GM18909 (cell line): ENCODE results near the gene KRT26.
"Not testable (repeated sequence)": the region's sequence is repeated elsewhere in the genome, so short reads cannot be mapped to it uniquely, and the experiment has no call there.

ENCODE experiments used
- ATAC-seq: cut with Tn5 transposase; IDR thresholded peaks from one replicate; pipeline ENCODE4 v1.9.1; 2021; ENCODE audit warnings: mild to moderate bottlenecking; ENCODE audit not compliant: unreplicated experiment, poor library complexity

The KRT26 gene, protein sequence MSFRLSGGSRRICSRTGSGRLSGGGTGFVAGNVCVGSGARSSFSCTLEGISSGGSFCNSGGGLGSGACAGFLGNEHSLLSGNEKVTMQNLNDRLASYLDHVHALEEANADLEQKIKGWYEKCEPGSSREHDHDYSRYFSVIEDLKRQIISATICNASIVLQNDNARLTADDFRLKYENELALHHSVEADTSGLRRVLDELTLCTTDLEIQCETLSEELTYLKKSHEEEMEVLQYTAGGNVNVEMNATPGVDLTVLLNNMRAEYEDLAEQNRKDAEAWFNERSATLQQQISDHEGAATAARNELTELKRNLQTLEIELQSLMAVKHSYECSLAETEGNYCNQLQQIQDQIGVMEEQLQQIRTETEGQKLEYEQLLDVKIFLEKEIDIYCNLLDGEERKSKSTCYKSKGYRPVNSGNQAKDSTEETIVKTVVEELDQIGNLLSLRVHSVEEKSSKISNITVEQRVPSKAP

DNA sequence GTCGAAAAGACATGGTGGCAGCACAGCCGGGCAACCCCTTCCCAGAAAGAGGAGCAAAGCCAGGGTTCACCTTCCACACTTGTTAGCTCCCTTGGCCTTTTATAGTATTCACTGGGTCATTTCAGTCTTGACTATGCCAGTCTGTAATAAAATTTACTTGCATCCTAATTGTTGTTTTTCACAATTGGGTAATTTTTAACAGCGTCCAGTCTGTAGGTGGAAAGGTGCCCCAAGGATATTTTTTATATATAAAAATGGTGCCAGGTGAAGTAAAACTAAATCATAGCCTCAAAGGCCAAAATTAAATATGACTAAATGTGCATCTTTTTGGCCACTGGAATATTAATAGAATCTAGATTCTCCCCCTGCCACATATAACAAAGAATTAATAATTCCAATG lies at the start of gene KRT26:
Gene KRT26 (minus strand): TSS at position 101 of the 400 bp plus-strand sequence. CDS start 88 bp downstream, at position 13.
- no peak for ATAC-seq

DNA sequence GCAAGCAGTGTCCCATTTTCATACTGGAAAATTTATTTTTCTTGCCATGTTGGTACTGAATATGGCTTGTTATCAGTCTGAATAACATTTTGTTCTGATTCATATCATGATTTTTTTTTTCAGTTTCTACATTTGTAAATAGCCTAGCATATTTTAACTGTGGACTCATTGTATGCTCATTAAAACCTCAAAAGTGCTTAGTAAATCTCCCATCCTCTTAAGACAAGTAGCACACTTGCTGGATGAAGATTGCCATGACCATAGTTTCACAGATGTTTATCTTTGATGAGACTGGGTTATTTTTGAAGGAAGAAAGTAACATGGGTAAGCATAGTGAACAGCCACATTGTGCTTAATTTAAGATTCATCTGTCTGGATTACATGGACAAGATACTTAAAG lies 49.5 kb upstream of the KRT26 start:
- ATAC-seq: no peak

DNA sequence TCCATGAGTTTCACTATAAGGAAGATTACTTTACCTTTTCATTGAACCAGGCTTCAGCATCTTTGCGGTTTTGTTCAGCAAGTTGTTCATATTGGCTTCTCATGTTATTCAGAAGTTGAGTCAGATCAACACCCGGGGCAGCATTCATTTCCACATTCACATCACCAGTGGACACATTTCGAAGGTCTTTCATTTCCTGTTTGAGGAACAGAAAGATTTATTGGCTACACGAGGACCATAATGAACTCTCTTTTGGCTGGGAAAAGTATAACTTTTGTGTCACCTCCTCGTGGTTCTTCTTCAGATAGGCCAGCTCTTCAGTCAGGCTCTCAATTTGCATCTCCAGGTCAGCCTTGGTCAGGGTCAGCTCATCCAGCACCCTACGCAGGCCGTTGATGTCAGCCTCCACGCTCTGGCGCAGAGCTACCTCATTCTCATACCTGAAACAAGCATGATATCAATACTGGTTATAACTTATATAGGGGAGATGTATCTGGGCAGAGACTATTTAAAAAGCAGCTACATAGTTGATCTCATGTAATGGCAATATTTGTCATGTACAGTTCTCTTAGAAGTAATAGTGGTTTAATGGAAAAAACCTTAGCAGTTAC lies 48.3 kb upstream of the KRT26 start:
- ATAC-seq: no peak

DNA sequence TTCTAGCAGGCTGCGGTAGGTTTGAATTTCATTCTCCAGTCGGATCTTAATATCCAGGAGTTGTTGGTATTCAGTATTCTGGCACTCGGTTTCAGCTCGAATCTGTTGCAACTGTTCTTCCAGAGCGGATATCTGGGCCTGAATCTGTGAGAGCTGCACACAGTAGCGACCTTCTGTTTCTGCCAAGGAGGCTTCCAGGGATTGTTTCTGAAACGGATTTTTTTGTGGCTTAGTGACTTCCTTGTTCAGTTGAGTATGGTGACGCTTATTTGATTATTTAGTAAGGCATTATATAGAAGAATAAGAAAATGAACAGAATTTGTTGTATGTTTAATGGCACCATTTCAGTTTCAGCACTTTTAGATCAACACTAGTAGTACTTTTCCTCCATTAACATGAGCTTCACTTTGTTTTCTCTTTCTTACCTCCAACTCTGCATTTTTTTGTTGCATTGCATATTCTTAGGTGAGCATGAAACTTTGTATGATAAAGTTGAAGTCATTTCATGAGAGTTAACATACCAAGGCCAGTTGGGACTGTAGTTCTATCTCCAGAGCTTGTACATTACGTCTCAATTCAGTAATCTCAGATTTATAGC lies 47.6 kb upstream of the KRT26 start:
- no peak for ATAC-seq

DNA sequence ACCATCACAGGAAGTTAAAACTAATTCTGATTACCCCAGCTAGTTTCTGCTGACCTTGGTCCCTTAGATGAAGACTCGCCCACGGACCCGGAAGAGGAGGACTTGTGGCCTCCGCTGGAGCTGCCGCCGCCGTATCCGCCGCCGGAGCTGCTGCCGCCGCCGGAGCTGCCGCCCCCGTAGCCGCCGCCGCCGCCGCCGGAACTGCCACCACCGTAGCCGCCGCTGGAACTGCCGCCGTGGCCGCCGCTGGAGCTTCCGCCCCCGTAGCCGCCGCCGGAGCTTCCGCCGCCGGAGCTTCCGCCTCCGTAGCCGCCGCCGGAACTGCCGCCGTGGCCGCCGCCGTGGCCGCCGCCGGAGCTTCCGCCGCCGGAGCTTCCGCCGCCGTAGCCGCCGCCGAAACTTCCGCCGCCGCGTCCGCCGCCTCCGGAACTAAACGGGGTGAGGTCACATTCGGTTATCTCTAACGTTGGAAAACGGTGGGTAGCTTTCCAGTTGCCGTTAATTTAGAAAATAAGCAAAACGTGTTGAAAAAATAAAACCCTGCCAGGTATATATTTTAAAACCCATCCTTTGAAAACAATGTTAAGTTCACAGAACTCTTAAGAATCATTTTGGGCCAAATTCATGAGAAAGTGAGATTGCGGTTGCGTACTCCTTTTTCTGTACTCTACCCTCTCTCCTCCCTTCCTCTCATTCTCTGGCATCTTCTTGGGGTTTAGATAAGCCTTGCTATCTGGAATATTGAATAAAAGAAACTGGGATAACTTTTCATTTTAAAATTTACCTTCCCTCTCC lies 46.9 kb upstream of the KRT26 start:
- peak; percentile 76 for ATAC-seq

DNA sequence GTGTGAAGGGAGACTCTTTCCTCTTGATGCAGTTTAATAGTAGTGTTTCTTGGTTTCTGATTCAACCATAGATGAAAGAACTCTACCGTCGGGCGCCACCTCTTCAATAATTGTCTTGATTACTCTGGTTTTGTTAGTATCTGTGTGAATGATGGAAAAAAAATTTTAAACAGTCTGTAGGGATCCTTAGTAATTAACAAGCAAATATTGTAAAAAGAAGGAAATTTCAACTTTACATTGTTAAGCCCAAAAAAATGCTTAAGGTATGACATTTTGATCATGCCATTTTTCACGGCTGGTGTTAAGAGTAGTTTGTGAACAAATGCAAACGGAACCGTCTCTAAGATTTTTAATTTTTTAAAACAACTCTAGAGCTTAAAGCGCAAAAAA lies 46.3 kb upstream of the KRT26 start:
- no peak for ATAC-seq

DNA sequence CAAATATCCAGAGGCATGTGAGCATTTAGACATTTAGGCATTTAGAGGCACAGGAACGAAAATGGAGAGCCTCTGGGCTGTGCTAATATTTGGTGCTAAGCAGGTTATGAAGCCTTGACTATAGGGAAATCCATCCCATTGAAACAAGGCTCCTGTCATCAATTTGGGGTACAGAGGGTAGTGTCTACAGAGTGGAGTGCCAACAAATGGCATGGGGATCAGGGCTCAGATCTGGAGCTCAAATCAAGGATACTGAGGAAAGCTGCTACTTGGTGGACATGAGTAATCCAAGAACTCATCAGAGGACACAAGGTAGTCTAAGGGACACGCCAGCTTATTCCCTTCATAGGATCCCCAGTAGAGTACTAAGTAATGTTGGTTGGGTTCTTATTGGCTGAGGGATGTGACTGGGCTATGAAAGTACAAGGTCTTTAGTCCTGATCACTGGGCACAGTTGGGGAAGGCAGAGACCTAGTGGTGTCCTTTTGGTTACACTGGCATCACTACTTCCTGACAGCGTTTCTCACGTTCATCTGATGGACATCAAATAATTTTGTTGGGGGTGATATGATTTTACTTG lies 45.2 kb upstream of the KRT26 start:
- ATAC-seq: no peak

DNA sequence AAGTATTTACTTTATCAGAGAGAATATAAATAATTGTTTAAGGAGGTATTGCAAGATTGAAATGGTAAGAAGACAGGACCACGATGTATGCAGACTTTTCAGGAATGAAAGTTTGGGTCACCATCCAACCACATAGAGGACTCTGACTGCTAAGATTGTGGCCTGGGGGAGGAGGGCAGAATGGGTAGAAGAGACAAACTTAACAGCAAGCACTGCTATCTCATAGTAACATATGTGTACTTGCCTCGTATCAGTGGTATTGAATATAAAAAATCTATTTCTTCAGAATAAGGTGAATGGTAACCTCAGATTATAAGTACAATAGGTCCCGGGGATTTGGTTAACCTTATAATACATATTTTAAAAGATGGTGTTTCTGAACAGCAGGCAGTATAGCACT lies 44.6 kb upstream of the KRT26 start:
- no peak for ATAC-seq

DNA sequence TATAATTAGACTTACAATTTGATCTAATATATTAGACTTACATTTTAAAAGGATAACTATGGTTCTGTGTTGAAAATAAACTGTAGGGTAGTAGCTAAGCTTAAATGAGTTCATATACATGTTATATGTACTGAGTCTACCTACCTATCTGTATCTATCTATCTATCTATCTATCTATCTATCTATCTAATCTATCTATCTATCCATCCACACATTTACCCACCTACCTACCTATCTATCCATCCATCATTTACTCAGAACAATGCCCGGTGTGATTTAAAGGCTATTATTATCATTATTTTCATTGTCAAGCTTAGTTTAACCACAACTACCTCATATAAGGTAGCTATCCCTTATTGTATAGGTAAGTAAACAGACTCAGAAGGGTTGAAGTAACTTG lies 43.4 kb upstream of the KRT26 start:
- ATAC-seq: no peak

DNA sequence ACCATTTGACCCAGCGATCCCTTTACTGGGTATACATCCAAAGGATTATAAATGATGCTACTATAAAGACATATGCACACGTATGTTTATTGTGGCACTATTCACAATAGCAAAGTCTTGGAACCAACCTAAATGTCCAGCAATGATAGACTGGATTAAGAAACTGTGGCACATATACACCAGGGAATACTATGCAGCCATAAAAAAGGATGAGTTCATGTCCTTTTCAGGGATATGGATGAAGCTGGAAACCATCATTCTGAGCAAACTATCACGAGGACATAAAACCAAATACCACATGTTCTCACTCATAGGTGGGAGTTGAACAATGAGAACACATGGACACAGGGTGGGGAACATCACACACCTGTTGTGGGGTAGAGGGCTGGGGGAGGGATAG lies 42.7 kb upstream of the KRT26 start:
- ATAC-seq: not testable (repeated sequence)

DNA sequence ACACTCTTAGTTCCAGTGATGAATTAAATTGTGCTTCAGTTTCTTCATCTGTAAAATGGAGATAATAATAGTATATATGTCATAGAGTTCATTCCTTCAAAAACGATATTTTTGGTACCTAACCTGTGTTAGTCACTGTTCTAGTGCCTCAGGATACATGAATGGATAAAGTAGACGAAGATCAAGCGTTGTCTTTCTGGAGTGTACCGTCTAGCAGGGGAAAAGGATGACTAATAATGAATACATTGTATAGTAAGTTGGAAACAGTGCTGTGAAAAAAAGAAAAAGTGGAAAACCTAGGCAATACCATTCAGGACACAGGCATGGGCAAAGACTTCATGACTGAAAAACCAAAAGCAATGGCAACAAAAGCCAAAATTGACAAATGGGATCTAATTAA lies 41.8 kb upstream of the KRT26 start:
- no peak for ATAC-seq

DNA sequence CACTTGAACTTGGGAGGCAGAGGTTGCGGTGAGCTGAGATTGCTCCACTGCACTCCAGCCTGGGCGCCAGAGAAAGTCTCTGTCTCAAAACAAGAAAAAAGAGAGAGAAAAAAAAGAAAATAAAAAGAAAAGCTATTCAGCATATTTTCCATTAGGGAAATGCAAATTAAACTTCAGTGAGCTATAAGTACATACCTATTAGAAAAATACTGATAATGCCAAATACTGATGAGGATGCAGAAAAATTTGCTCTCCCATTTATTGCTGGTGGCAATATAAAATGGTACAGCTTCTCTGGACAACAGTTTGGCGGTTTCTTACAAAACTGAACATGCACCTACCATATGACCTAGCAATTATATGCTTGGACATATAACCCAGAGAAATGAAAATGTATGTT lies 40.6 kb upstream of the KRT26 start:
- ATAC-seq: no peak

DNA sequence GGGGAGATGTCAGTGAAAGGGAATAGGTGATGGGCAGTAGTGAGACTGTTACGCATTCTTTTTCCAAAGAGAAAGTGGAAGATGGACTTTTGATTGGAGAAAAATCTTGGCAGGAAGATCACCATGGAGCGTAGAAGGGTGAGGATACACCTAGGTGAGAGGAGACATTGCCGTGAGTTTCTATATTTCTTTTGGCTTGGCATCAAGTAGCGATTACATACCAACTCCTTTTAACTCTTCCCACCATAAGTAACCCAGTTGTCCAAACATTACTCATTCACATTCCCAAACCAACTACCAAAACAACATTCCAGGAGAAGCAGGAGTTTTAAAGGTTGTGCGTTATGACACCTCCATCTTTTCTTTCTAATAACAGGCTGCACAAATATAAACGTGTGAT lies 38.5 kb upstream of the KRT26 start:
- ATAC-seq: no peak

DNA sequence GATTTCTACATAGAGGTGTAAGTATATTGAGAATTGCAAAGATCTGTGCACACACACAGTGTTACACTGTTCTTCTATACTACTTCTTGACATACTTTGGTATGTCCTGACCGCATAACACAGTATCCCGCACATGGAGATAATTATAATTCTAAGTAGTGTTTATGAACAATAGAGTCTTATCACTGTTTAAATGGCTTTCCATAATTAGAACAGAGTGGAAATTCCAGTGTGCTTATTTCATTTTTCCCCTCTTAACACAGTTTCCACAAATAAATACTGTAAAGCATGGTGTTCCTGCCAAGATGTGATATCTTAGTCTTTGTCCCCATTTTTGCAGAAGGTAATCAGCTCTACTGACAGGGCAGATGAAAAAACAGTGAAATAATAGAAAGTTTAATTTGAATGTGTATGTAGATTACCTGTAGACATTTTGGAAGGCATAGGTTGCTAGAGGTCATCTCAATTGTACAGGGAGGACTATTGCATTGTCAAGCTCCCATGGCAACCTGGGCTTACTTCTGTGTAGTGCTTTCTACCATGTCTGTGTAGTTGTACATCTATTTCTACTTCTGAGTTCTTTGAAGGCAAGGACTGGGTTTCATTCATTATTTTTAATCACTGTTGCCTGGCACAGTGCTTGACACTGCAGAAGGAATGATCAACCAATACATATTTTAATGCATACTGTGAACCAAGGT lies 37.9 kb upstream of the KRT26 start:
- no peak for ATAC-seq

DNA sequence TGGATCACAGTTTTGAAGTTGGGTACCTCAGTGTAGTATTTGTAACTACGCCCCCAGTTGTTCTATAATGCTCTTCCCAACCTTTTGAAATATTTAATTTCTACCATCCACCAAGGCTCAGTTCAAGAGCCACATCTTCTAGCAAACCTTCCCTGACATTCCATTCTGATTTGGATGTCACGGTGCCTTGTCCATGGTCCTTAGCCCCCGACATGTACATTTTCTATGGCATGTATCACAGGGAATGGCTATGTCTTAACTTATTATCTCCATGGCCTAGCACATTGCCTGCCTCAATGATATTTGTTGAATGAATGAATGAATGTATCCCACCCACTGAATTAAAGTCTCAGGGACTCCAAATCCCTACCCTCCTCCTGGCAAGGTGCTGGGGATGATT lies 34.1 kb upstream of the KRT26 start:
- ATAC-seq: no peak

DNA sequence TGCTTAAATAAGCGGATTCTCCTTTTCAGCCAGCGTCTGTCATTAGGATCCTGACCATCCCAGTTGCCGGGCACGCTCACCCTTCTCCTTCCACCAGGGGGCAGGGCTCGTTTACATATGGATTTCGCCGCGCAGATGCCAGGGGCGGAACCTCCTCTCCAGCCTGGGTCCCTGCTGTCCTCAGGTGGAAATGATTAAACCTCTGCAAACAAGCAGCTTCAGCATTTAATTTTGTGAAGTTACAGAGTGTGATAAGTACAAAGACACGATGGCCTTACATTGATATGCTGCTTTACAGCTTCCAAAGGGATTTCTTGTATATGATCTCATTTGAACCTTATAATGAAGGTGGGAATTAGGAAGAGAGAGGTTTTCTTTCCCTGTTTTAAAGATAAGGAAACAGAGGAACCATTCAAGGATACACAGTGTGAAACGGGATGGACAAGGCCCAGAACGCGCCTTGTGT lies 31.6 kb upstream of the KRT26 start:
- no peak for ATAC-seq

DNA sequence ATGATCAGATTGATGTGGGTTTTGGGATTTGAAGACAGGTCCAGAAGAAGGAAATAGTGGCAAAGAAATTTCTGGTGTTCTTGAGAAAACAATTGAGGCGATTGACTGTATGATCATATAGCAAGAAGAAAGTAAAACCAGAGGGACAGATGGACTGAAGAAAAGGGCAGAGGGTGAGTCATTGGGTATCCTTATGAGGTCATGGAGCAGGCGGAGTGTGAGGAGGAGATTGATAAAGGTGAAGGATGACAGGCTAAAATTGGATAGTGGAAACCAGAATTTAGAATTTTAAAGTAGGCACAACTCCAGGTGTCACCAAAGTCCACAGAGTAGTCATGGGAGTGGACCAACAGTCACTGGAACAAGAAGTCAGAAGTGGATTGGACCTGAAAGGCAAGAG lies 29.2 kb upstream of the KRT26 start:
- ATAC-seq: no peak

DNA sequence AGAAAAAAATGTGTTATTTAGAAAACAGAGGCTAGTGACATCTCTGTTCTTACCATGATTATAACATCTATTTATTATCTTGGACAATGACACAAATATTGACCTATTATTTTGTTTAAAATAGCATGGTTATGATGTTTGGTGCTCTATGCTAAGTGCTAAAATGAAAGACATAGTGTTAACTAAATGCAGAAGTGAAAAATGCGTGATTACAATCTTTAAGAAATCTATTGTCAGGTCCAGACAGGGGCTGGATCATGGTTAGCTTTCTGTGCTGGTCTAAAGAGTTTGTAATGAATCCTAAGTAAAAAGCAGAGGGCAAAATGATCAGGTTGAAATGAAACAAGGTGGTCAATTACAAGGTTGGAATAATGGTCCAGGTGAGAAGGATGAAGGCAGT lies 28.4 kb upstream of the KRT26 start:
- ATAC-seq: no peak

DNA sequence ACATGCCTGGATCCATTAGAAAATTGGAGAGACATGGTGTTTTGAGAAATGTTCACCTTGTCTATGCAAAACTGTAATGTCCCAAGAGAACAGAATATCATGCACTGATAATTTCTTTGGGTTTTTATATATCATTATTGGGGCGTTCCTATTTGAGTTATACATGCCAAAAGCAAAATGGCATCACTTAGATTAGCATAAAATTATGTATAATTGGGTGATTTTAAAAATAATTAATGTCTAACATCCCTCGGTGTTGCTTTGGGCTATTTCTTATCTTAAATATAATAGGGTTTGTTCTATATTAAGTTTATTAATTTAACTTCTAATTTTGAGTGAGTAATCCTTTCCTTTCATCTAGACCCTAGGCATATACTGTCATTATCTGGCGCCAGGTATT lies 27.9 kb upstream of the KRT26 start, which contains the start of gene KRT28:
Gene KRT28 (minus strand): TSS at position 101 of the 400 bp plus-strand sequence. CDS start 66 bp downstream, at position 35.
- ATAC-seq: no peak

DNA sequence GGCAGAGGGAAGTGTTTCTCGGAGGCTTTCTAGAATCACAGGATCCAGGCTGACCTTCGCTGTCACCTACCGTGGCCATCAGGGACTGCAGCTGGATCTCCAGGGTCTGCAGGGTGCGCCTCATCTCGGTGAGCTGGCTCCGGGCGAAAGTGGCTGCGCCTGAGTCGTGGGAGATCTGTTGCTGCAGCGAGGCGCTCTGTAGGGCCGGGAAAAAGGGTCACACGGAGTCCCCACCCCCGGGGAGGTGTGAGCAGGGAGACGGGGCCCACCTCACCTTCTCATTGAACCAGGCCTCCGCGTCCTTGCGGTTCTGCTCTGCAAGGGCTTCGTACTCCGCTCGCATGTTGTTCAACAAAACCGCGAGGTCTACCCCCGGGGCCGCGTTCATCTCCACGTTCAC lies 24.8 kb upstream of the KRT26 start:
- ATAC-seq: no peak
